Measurements from ENCODE around the gene SHISA7.
"Not testable (repeated sequence)": the region's sequence is repeated elsewhere in the genome, so short reads cannot be mapped to it uniquely, and the experiment has no call there.

The SHISA7 gene

GRCh38 chr19:55443824-55444480 lies 852 bp upstream of the SHISA7 start:
- no peak for DNase-seq

DNA sequence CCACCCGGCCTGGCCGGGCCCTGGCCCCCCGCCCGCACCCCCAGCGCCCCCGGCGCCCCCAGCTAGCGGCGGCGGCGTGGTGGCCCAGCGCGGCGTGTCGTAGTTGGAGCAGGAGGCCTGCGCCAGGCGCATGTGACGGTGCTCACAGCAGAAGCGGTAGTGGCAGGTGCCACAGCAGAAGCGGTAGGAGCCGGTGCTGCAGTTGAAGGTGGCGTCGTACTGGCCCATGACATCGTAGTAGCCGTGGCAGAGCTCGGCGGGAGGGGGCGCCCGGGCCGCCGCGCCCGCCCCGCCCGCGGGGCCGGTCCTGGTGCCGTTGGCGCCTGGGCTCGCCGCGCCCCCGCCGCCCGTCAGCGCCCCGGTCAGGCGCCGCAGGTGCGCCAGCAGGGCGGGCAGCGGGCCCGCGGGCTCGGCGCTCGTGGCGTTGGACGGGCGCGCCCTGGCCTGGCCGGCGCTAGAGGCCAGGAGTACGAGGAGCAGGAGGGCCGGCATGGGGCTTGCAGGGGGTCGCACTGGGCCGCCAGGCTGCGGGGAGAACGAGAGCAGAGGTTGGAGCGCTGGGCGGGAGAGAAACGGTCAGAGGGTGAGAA lies 633 bp downstream of the SHISA7 start:
- no peak for DNase-seq

DNA sequence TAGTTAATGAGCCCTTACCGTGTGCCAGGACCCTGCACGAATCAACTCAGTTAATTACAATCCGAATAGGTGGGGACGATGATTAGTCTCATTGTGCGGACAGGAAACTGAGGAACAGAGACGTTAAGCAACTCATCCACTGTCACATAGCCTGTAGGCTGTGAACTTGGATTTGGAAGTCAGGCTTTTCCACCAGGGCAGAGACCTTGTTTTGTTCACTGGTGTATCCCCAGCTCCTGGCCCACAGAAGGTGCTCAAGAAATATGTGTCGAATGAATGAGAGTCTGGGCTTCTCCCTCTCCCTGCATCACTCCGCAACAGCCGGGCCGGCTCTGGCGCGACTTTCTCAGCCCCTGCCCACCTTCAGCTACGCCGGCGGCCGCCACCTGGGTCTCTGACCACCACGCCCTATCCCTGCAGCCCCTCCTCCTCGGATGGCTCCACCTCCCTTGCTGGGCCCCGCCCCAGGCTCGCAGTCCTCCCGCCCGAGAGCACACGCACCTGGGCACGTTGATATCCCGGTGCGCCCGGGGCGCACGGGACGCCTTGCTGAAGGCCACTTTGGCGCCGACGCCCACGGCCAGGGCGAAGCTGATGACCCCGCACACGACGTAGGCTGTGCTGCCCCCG lies 1.3 kb downstream of the SHISA7 start:
- no peak for DNase-seq

GRCh38 chr19:55441319-55441691 lies 1.8 kb downstream of the SHISA7 start:
- DNase-seq, result no peak

DNA sequence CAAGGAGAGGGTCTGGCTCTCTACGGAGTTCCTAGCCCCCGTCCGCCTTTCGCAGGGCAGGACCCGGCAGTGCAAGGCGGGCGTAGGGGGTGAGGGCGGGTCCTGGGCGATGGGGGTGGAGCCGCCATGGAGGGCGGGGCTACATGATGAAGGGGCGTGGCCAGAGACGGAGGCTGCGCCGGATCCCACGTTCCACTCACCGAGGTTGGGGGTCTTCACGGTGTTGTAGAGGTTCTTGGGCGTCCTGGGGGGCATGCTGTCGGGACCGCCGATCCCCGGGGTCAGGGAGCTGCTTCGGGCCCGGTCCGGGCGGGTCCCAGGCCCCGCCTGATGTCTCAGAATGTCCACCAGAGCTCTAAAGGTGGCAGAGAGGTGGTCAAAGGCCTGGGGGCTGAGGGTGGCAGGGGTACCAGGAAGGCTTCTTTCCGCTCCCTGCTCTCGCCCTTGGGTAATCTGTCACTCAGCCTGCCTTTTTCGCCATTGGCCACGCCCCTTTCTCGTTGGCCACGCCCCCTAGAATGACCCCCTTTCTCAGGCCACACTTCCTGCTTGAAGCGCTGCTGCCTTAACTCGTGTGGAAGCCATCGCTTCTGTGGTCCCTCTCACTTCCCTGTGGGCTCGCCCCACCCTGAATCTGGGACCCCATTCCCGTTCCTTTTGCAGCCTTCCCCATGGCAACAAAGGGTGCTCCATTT lies 2.5 kb downstream of the SHISA7 start:
- no peak for DNase-seq

GRCh38 chr19:55439052-55439451 lies 4.0 kb downstream of the SHISA7 start:
- DNase-seq, result no peak

DNA sequence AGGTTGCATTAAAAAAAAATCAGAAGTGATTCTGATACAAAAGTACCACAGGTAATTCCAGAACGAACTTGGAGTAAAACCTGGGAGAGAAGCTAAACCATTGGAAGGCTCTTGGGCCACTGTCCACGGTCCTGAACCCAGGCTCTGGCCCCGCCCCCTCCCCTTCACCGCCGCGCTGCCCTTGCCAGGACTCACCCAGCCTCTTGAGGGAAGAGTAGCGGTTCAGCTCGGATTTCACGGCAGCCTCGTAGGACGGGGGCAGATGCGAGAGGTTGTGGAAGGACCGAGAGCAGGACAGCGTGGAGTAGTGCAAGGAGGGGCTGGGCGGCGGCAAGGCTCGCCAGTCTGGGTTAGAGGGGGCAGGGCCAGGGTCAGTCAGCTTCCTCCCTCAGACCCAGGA lies 5.7 kb downstream of the SHISA7 start:
- peak; percentile 49 for DNase-seq

DNA sequence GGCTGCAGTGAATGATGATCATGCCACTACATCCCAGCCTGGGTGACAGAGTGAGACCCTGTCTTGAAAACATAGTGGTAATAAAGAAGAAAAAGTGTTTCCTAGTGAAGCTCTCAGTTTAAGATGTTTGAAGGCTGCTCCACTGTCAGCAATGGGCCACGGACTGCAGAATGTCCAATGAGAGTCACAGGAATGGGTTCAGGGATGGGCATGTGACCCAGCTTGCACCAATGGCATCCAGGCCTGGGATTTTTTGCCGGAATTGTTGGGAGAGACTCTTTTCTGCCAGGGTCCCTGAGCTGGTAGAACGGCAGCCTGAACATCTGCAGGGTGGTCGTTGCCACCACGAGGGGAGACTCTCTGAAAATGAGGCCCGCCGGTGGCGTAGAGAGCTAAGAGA lies 6.3 kb downstream of the SHISA7 start:
- no peak for DNase-seq

DNA sequence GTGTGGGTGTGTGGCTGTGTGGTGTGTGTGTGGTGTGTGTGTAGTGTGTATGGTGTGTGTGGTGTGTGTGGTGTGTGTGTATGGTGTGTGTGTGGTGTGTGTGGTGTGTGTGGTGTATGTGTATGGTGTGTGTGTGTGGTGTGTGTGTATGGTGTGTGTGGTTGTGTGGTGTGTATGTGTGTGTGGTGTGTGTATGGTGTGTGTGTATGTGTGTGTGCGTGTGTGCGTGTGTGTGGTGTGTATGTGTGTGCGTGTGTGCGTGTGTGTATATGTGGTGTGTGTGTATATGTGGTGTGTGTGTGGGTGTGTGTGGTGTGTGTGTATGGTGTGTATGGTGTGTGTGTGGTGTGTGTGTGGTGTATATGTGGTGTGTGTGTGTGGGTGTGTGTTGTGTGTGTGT lies 8.1 kb downstream of the SHISA7 start:
- DNase-seq, result no peak

- DNase-seq, result no peak
Measured at GRCh38 chr19:55434356-55434919, 8.7 kb downstream of the SHISA7 start.

GRCh38 chr19:55433292-55433691 lies 9.8 kb downstream of the SHISA7 start:
- DNase-seq, result no peak

GRCh38 chr19:55432241-55432959 lies 10.7 kb downstream of the SHISA7 start:
- DNase-seq, result no peak

DNA sequence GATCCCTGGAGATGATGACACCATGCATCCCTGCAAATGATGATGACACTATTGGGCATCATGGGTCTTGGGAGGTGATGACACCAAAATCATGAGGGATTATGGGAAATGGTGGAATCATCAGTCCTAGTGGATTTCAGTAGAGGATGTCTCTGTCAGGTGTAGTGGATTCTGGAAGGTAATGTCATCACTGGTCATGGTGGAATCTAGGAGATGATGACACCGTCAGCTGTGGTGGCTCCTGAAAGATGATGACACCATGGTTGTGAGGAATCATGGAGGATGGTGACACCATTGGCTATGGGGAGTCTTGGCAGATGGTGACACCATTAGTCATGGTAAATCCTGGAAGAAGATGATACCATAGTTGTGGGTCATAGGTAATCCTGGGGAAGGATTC lies 11.9 kb downstream of the SHISA7 start:
- DNase-seq, result no peak

DNA sequence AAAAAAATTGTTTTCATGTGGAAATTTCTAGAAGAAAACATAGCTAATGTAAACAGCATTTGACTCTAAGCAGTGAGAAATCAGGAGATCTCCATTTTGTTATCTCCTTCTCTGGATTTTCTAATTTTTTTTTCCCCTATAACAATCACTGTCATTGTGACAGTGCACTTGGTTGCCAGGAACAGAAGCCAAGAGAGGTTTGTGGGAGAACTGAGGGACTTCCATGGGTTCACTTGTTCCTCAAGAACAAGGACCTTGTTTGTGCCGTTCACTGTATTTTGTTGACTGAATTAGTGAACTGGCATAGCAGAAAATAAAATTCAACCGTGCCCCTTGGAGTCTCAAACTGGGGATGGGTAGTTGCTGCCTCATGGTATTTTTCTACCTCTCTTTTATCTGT lies 17.1 kb downstream of the SHISA7 start:
- no peak for DNase-seq

- DNase-seq, result no peak
Measured at GRCh38 chr19:55424518-55424917, 18.6 kb downstream of the SHISA7 start.

DNA sequence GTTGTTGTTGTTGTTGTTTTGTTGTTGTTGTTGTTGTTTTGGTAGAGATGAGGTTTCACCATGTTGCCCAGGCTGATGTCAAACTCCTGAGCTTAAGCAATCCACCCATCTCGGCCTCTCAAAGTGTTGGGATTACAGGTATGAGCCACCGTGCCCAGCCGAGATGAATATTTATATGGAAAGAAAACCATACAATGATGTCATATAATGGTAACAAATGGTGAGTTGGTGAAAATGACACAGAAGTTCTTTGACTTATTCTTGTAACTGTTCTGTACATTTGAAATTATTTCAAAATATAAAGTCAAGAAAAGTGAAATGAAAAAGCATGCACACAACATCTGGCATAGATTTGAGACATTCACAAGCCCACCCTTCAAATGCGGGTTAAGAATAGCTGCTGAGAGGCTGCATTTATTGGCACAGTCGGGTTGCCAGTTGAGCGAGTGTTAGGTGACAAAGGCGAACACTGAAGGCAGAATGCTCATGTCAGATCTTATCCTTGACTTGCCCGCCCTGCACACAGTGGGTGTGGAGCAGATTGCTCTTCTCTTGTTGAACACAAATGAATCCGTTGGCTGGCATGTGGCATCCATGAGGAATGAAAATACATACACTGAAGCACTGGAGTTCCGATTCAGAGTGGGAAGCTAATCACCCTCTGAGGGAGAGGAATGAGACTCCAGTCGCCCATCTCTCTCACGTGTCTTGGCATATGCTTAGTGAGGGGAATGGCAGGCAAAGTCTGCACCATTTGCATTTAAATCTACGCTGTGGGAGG lies 19.7 kb downstream of the SHISA7 start:
- no peak for DNase-seq

- DNase-seq, result not testable (repeated sequence)
Measured at GRCh38 chr19:55421281-55421680, 21.8 kb downstream of the SHISA7 start.

DNA sequence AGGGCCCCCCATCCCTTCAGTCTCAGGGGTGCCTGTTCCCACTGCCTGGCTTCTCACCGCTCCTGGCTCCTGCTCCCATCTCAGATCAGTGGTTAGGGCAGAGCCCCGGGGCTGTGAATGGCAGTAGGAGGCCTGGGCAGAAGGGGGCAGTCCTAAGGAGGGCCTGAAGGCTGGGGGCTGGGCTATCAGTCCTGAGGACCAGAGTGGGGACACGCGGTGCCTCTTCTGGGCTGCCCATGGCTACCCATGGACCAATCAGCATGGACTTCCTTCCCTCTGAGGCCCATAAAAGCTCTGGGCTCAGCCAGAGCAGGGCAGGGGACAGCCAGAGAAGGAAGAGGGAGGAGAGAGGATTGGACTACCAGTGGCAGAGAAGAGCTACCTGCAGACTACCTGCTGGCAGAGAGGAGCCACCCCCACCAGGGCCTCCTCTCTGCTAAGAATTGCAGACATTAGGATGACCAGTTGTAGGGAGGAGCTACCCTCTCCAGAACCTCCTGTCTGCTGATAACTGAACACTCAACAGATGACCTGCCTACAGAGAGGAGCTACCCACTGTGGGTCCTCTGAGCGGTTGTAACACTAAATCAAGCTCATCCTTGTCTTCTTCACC lies 23.4 kb downstream of the SHISA7 start:
- DNase-seq, result no peak

DNA sequence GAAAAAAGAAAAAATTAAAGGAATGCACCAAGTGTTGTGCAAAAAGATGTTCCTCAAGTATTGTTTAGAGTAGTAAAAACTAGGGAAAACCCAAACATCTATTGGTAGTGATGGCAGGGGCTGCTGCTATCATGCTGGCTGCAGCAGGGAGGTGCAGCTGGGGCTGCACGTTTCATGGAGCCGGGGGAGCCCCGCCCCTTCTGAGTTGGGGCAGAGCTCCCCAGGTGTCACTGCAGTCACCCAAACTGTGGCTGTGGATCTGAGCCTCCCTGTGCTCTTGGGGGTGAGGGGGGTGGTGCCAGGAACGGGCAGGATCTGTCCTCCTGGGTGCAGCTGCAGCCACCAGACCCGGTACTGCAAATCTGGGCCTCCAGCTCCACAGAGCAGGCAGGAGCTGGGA lies 24.0 kb downstream of the SHISA7 start:
- DNase-seq, result no peak

GRCh38 chr19:55418185-55418584 lies 24.9 kb downstream of the SHISA7 start:
- peak; percentile 77 for DNase-seq

- DNase-seq, result no peak
Measured at GRCh38 chr19:55410168-55410567, 32.9 kb downstream of the SHISA7 start.

GRCh38 chr19:55409179-55409578 lies 33.9 kb downstream of the SHISA7 start:
- not testable (repeated sequence) for DNase-seq
